Activated CD8-positive, alpha-beta T cell treated with anti-CD3 and anti-CD28 coated beads for 36 hours (primary cell): ENCODE results near the gene TCF25. TPM values are rescaled to one million over a fixed set of nuclear protein-coding genes. Genes with fewer than 3 reads are reported as not detected.
"Not testable (repeated sequence)": the region's sequence is repeated elsewhere in the genome, so short reads cannot be mapped to it uniquely, and the experiment has no call there.

Experiments used
- ATAC-seq: fragments of 200-7000 bp; cut with Tn5 transposase; one replicate; pipeline ENCODE4 v1.10.0; 2021; ENCODE audit warnings: mild to moderate bottlenecking, moderate library complexity
- CTCF ChIA-PET: fragments of 350-600 bp; sonication (Branson Sonifier 250); formaldehyde crosslinking; loops from one replicate; lab custom pipeline; 2021; ENCODE audit warnings: antibody characterized with exemption; lab: Charles Lee
- POLR2A ChIA-PET: fragments of 350-600 bp; sonication (Branson Sonifier 250); formaldehyde crosslinking; loops from one replicate; lab custom pipeline; 2021; ENCODE audit warnings: antibody characterized with exemption; lab: Charles Lee
- DNase-seq: peaks from one replicate; pipeline ENCODE4 v3.0.0-alpha.2; 2020
- H3K27ac Mint-ChIP-seq: one replicate; pipeline ENCODE4 v1.8.0; 2021; ENCODE audit warnings: mild to moderate bottlenecking, mixed read lengths
- H3K27me3 Mint-ChIP-seq: one replicate; pipeline ENCODE4 v1.8.0; 2021; ENCODE audit warnings: mixed read lengths
- H3K36me3 Mint-ChIP-seq: one replicate; pipeline ENCODE4 v1.8.0; 2021; ENCODE audit warnings: low read depth, mixed read lengths
- H3K4me1 Mint-ChIP-seq: one replicate; pipeline ENCODE4 v1.8.0; 2021; ENCODE audit warnings: low read depth, mixed read lengths
- H3K4me3 Mint-ChIP-seq: one replicate; pipeline ENCODE4 v1.8.0; 2021; ENCODE audit warnings: mild to moderate bottlenecking, moderate library complexity, mixed read lengths
- H3K9me3 Mint-ChIP-seq: one replicate; pipeline ENCODE4 v1.8.0; 2021; ENCODE audit warnings: mixed read lengths
- CTCF ChIP-seq: fragments of 200-600 bp; IDR thresholded peaks from one replicate; pipeline ENCODE4 v1.8.0; 2022; ENCODE audit warnings: antibody characterized with exemption, mild to moderate bottlenecking
- intact Hi-C: fragments of 100-400 bp; cut with micrococcal nuclease; formaldehyde crosslinking; loops from one replicate; pipeline ENCODE4 v1.10.0; 2022
- total RNA-seq, 2 experiments: library from RNA; stranded (reverse); gene quantifications; one replicate each; pipeline ENCODE4 v1.2.3, GENCODE V29; 2021

TCF25 gene
- total RNA-seq: 100 to 1,000 TPM; 138 to 149 TPM

- CTCF ChIA-PET: interaction anchor here (0.6 to 5.5 kb wide), 8 partner anchors 10 to 173 kb away, joined by 3 to 34 read pairs (median 12); partner anchors contain the start of gene SPATA2L
- intact Hi-C loops: no loop called here
- Mint-ChIP-seq H3K4me1 (peaks cover 16% of the 10 kb centered on the region), H3K4me3 (peak within 1 kb of the TSS; percentile 81), H3K9me3 (peaks cover 2% of the 10 kb centered on the region), H3K36me3 (peaks cover 22% of the 10 kb centered on the region), H3K27me3 (no peaks in the 10 kb centered on the region), H3K27ac (peak within 1 kb of the TSS; percentile 97)
- DNase-seq: peak; percentile 89
- TF ChIP-seq CTCF: no peak
- ATAC-seq: peak; percentile 53
- POLR2A ChIA-PET: interaction anchor here (0.8 to 3.0 kb wide), 22 partner anchors 10 to 180 kb away, joined by 3 to 29 read pairs (median 4); partner anchors contain the start of genes FANCA, MC1R and SPATA2L
Measured at GRCh38 chr16:89873109-89873971, at the start of gene TCF25. Gene TCF25 (plus strand): TSS chr16:89873592. CDS start chr16:89873668, 76 bp downstream.

GRCh38 chr16:89823824-89824148 is 49.6 kb upstream of the TCF25 start:
- CTCF ChIA-PET, H3K4me3 Mint-ChIP-seq, ATAC-seq, intact Hi-C loops, H3K27me3 Mint-ChIP-seq, H3K27ac Mint-ChIP-seq, H3K9me3 Mint-ChIP-seq, H3K36me3 Mint-ChIP-seq, H3K4me1 Mint-ChIP-seq, DNase-seq: not testable (repeated sequence)
- POLR2A ChIA-PET: interaction anchor here (1.5 kb wide), 1 partner anchor 101 kb away, joined by 3 read pairs; no protein-coding TSS in a partner anchor

- Mint-ChIP-seq H3K4me1 (peaks cover 3% of the 10 kb centered on the region), H3K4me3 (no peak overlapping the region), H3K36me3 (no peaks in the 10 kb centered on the region), H3K27ac (no peak overlapping the region), H3K9me3 (no peaks in the 10 kb centered on the region), H3K27me3 (peaks cover 17% of the 10 kb centered on the region)
- TF ChIP-seq CTCF: no peak
- no peak for ATAC-seq
- POLR2A ChIA-PET: interaction anchor here (0.6 kb wide), 1 partner anchor 32 kb away, joined by 3 read pairs; no protein-coding TSS in a partner anchor
- DNase-seq: no peak
- intact Hi-C loops: no loop called here
- CTCF ChIA-PET: interaction anchor here (0.8 to 1.6 kb wide), 2 partner anchors 34 to 126 kb away, joined by 4 to 7 read pairs; no protein-coding TSS in a partner anchor
Measured at GRCh38 chr16:89826531-89827382, 46.6 kb upstream of the TCF25 start.

- ATAC-seq (no peak), DNase-seq (no peak)
- intact Hi-C loops: no loop called here
- ChIA-PET POLR2A (interaction anchor here (0.6 kb wide), 1 partner anchor 32 kb away, joined by 3 read pairs; no protein-coding TSS in a partner anchor), CTCF (interaction anchor here (1.1 to 1.6 kb wide), 2 partner anchors 10 to 33 kb away, joined by 3 to 7 read pairs; no protein-coding TSS in a partner anchor)
- H3K27ac Mint-ChIP-seq: no peak overlapping the region
- H3K4me1 Mint-ChIP-seq: peaks cover 3% of the 10 kb centered on the region
- peak overlapping the region; percentile 53 for H3K4me3 Mint-ChIP-seq
- H3K9me3 Mint-ChIP-seq: no peaks in the 10 kb centered on the region
- no peak for TF ChIP-seq CTCF
- no peaks in the 10 kb centered on the region for H3K36me3 Mint-ChIP-seq
- peaks cover 23% of the 10 kb centered on the region for H3K27me3 Mint-ChIP-seq
Measured at GRCh38 chr16:89827383-89828198, 45.8 kb upstream of the TCF25 start.
